Measurements from ENCODE around the gene DCLK1.

The DCLK1 gene

GRCh38 chr13:36028359-36029025 is 102.7 kb downstream of the DCLK1 start:
- no peaks in the 10 kb centered on the region for H3K4me1 ChIP-seq (ENCODE audit: control insufficient read depth, insufficient read depth, low read length)

GRCh38 chr13:36026531-36026930 is 104.7 kb downstream of the DCLK1 start:
- peaks cover 5% of the 10 kb centered on the region for H3K9me3 ChIP-seq (ENCODE audit: control insufficient read depth, insufficient read depth, low read length)
- H3K4me3 ChIP-seq (ENCODE audit: low read depth, low read length) = no peak overlapping the region
- no peaks in the 10 kb centered on the region for H3K36me3 ChIP-seq (ENCODE audit: control insufficient read depth, insufficient read depth, low read length)
- H3K27me3 ChIP-seq (ENCODE audit: control insufficient read depth, insufficient read depth, low read length) = no peaks in the 10 kb centered on the region
- H3K9ac ChIP-seq (ENCODE audit: low read depth, low read length) = no peak overlapping the region
- no peaks in the 10 kb centered on the region for H3K4me1 ChIP-seq (ENCODE audit: control insufficient read depth, insufficient read depth, low read length)

More at GRCh38 chr13:36028359-36029025, 102.7 kb downstream of the DCLK1 start:
- Histone ChIP-seq H3K4me3 (ENCODE audit: low read depth, low read length) (no peak overlapping the region), H3K9me3 (ENCODE audit: control insufficient read depth, insufficient read depth, low read length) (peaks cover 5% of the 10 kb centered on the region), H3K36me3 (ENCODE audit: control insufficient read depth, insufficient read depth, low read length) (no peaks in the 10 kb centered on the region), H3K9ac (ENCODE audit: low read depth, low read length) (no peak overlapping the region), H3K27me3 (ENCODE audit: control insufficient read depth, insufficient read depth, low read length) (no peaks in the 10 kb centered on the region)

- no peak overlapping the region for H3K9ac ChIP-seq (ENCODE audit: low read depth, low read length)
- H3K4me1 ChIP-seq (ENCODE audit: control insufficient read depth, insufficient read depth, low read length) = no peaks in the 10 kb centered on the region
- no peaks in the 10 kb centered on the region for H3K27me3 ChIP-seq (ENCODE audit: control insufficient read depth, insufficient read depth, low read length)
- no peaks in the 10 kb centered on the region for H3K9me3 ChIP-seq (ENCODE audit: control insufficient read depth, insufficient read depth, low read length)
- no peaks in the 10 kb centered on the region for H3K36me3 ChIP-seq (ENCODE audit: control insufficient read depth, insufficient read depth, low read length)
- no peak overlapping the region for H3K4me3 ChIP-seq (ENCODE audit: low read depth, low read length)
These were observed 116.4 kb downstream of the DCLK1 start for GRCh38 chr13:36014763-36015162.

GRCh38 chr13:36006894-36007675 is 124.1 kb downstream of the DCLK1 start:
- Histone ChIP-seq H3K9me3 (ENCODE audit: control insufficient read depth, insufficient read depth, low read length) (no peaks in the 10 kb centered on the region), H3K36me3 (ENCODE audit: control insufficient read depth, insufficient read depth, low read length) (no peaks in the 10 kb centered on the region), H3K27me3 (ENCODE audit: control insufficient read depth, insufficient read depth, low read length) (no peaks in the 10 kb centered on the region), H3K4me3 (ENCODE audit: low read depth, low read length) (no peak overlapping the region), H3K9ac (ENCODE audit: low read depth, low read length) (no peak overlapping the region), H3K4me1 (ENCODE audit: control insufficient read depth, insufficient read depth, low read length) (no peaks in the 10 kb centered on the region)

- no peaks in the 10 kb centered on the region for H3K4me1 ChIP-seq (ENCODE audit: control insufficient read depth, insufficient read depth, low read length)
- H3K36me3 ChIP-seq (ENCODE audit: control insufficient read depth, insufficient read depth, low read length) = no peaks in the 10 kb centered on the region
- no peak overlapping the region for H3K4me3 ChIP-seq (ENCODE audit: low read depth, low read length)
- H3K27me3 ChIP-seq (ENCODE audit: control insufficient read depth, insufficient read depth, low read length) = no peaks in the 10 kb centered on the region
- no peaks in the 10 kb centered on the region for H3K9me3 ChIP-seq (ENCODE audit: control insufficient read depth, insufficient read depth, low read length)
- no peak overlapping the region for H3K9ac ChIP-seq (ENCODE audit: low read depth, low read length)
These were observed 124.8 kb downstream of the DCLK1 start for GRCh38 chr13:36006347-36006746.

- Histone ChIP-seq H3K27me3 (ENCODE audit: control insufficient read depth, insufficient read depth, low read length) (no peaks in the 10 kb centered on the region), H3K9me3 (ENCODE audit: control insufficient read depth, insufficient read depth, low read length) (no peaks in the 10 kb centered on the region), H3K9ac (ENCODE audit: low read depth, low read length) (no peak overlapping the region)
These were observed 129.6 kb downstream of the DCLK1 start for GRCh38 chr13:36001561-36001960.

GRCh38 chr13:36000028-36000427 is 131.2 kb downstream of the DCLK1 start:
- Histone ChIP-seq H3K36me3 (ENCODE audit: control insufficient read depth, insufficient read depth, low read length) (no peaks in the 10 kb centered on the region), H3K4me1 (ENCODE audit: control insufficient read depth, insufficient read depth, low read length) (peaks cover 18% of the 10 kb centered on the region), H3K9me3 (ENCODE audit: control insufficient read depth, insufficient read depth, low read length) (no peaks in the 10 kb centered on the region), H3K4me3 (ENCODE audit: low read depth, low read length) (no peak overlapping the region), H3K27me3 (ENCODE audit: control insufficient read depth, insufficient read depth, low read length) (no peaks in the 10 kb centered on the region), H3K9ac (ENCODE audit: low read depth, low read length) (no peak overlapping the region)

More at GRCh38 chr13:36001561-36001960, 129.6 kb downstream of the DCLK1 start:
- Histone ChIP-seq H3K36me3 (ENCODE audit: control insufficient read depth, insufficient read depth, low read length) (no peaks in the 10 kb centered on the region), H3K4me1 (ENCODE audit: control insufficient read depth, insufficient read depth, low read length) (peaks cover 9% of the 10 kb centered on the region), H3K4me3 (ENCODE audit: low read depth, low read length) (no peak overlapping the region)

GRCh38 chr13:35996360-35996759 is 134.8 kb downstream of the DCLK1 start:
- no peaks in the 10 kb centered on the region for H3K27me3 ChIP-seq (ENCODE audit: control insufficient read depth, insufficient read depth, low read length)
- no peak overlapping the region for H3K4me3 ChIP-seq (ENCODE audit: low read depth, low read length)
- H3K4me1 ChIP-seq (ENCODE audit: control insufficient read depth, insufficient read depth, low read length) = peaks cover 43% of the 10 kb centered on the region
- H3K36me3 ChIP-seq (ENCODE audit: control insufficient read depth, insufficient read depth, low read length) = no peaks in the 10 kb centered on the region
- no peak overlapping the region for H3K9ac ChIP-seq (ENCODE audit: low read depth, low read length)
- no peaks in the 10 kb centered on the region for H3K9me3 ChIP-seq (ENCODE audit: control insufficient read depth, insufficient read depth, low read length)

GRCh38 chr13:35995136-35995535 is 136.0 kb downstream of the DCLK1 start:
- no peaks in the 10 kb centered on the region for H3K9me3 ChIP-seq (ENCODE audit: control insufficient read depth, insufficient read depth, low read length)
- H3K4me1 ChIP-seq (ENCODE audit: control insufficient read depth, insufficient read depth, low read length) = peaks cover 43% of the 10 kb centered on the region
- H3K9ac ChIP-seq (ENCODE audit: low read depth, low read length) = no peak overlapping the region
- H3K36me3 ChIP-seq (ENCODE audit: control insufficient read depth, insufficient read depth, low read length) = no peaks in the 10 kb centered on the region
- H3K27me3 ChIP-seq (ENCODE audit: control insufficient read depth, insufficient read depth, low read length) = no peaks in the 10 kb centered on the region
- H3K4me3 ChIP-seq (ENCODE audit: low read depth, low read length) = no peak overlapping the region

- H3K9me3 ChIP-seq (ENCODE audit: control insufficient read depth, insufficient read depth, low read length) = no peaks in the 10 kb centered on the region
- H3K9ac ChIP-seq (ENCODE audit: low read depth, low read length) = no peak overlapping the region
- H3K4me3 ChIP-seq (ENCODE audit: low read depth, low read length) = no peak overlapping the region
- peaks cover 47% of the 10 kb centered on the region for H3K4me1 ChIP-seq (ENCODE audit: control insufficient read depth, insufficient read depth, low read length)
- no peaks in the 10 kb centered on the region for H3K27me3 ChIP-seq (ENCODE audit: control insufficient read depth, insufficient read depth, low read length)
- H3K36me3 ChIP-seq (ENCODE audit: control insufficient read depth, insufficient read depth, low read length) = no peaks in the 10 kb centered on the region
These were observed 136.8 kb downstream of the DCLK1 start for GRCh38 chr13:35994131-35994966.

GRCh38 chr13:35993686-35994085 is 137.5 kb downstream of the DCLK1 start:
- Histone ChIP-seq H3K27me3 (ENCODE audit: control insufficient read depth, insufficient read depth, low read length) (no peaks in the 10 kb centered on the region), H3K9me3 (ENCODE audit: control insufficient read depth, insufficient read depth, low read length) (no peaks in the 10 kb centered on the region), H3K36me3 (ENCODE audit: control insufficient read depth, insufficient read depth, low read length) (no peaks in the 10 kb centered on the region), H3K4me3 (ENCODE audit: low read depth, low read length) (no peak overlapping the region), H3K4me1 (ENCODE audit: control insufficient read depth, insufficient read depth, low read length) (peaks cover 47% of the 10 kb centered on the region), H3K9ac (ENCODE audit: low read depth, low read length) (no peak overlapping the region)
